Measurements from ENCODE around the gene DDX1. TPM values are rescaled to one million over a fixed set of nuclear protein-coding genes. Genes with fewer than 3 reads are reported as not detected.

The DDX1 gene
- total and polyA plus RNA-seq, 11 donors, result 97.7 to 193 (median 136) TPM

- DNase-seq, result peak; percentile 76 to 87 (median 82)
- no peaks in the 10 kb centered on the region for H3K9me3 ChIP-seq
- H3K27ac ChIP-seq, result no peak overlapping the region
- ATAC-seq, result peak in 3 of 4 donors; percentile 90 to 94 (median 93)
- 17 to 21% (median 20%) methylated on average over 7 of the region's 7 CpGs for WGBS, 4 donors
- peak; percentile 57 to 83 (median 72) for TF ChIP-seq CTCF (IDR thresholded peaks at IDR 0.05)
- no peak for TF ChIP-seq POLR2A (IDR thresholded peaks at IDR 0.05)
- no peaks in the 10 kb centered on the region for H3K36me3 ChIP-seq
- no peaks in the 10 kb centered on the region for H3K27me3 ChIP-seq
- H3K4me3 ChIP-seq, result no peak overlapping the region
- peaks cover 0 to 4% (median 0%) of the 10 kb centered on the region in 12 donors for H3K4me1 ChIP-seq
- intact Hi-C loops (cut with DNase I), result loop anchor here in 2 of 10 donors (5.0 to 10.0 kb wide), 2 partner anchors 940 to 942 kb away; partner anchors contain the start of gene LRATD1 (in 1 of the 2)
These were observed 14.5 kb upstream of the DDX1 start for GRCh38 chr2:15577071-15577735.

- TF ChIP-seq POLR2A (IDR thresholded peaks at IDR 0.05) (no peak), CTCF (IDR thresholded peaks at IDR 0.05) (no peak)
- H3K27ac ChIP-seq, result no peak overlapping the region
- H3K27me3 ChIP-seq, result no peaks in the 10 kb centered on the region
- no peaks in the 10 kb centered on the region for H3K9me3 ChIP-seq
- WGBS, 4 donors, result 17 to 48% (median 41%) methylated on average over 1 of the region's 1 CpG
- intact Hi-C loops (cut with DNase I), result loop anchor here in 2 of 10 donors (5.0 to 10.0 kb wide), 3 partner anchors 942 to 1155 kb away; partner anchors contain the start of gene LRATD1 (in 1 of the 2)
- H3K4me3 ChIP-seq, result no peak overlapping the region
- ATAC-seq (no peak), DNase-seq (no peak)
- H3K36me3 ChIP-seq, result no peaks in the 10 kb centered on the region
- H3K4me1 ChIP-seq, result peaks cover 0 to 4% (median 0%) of the 10 kb centered on the region in 12 donors
These were observed 12.0 kb upstream of the DDX1 start for GRCh38 chr2:15579641-15580040.

GRCh38 chr2:15580451-15580850 is 11.2 kb upstream of the DDX1 start:
- no peak for DNase-seq
- 79 to 92% (median 82%) methylated on average over 2 of the region's 2 CpGs for WGBS, 4 donors
- H3K27me3 ChIP-seq, result no peaks in the 10 kb centered on the region
- no peaks in the 10 kb centered on the region for H3K9me3 ChIP-seq
- H3K36me3 ChIP-seq, result no peaks in the 10 kb centered on the region
- intact Hi-C loops (cut with DNase I), result loop anchor here in 1 of 10 donors (10.0 kb wide), 1 partner anchor 1156 kb away; no protein-coding TSS in a partner anchor
- no peak for TF ChIP-seq POLR2A (IDR thresholded peaks at IDR 0.05)
- TF ChIP-seq CTCF (IDR thresholded peaks at IDR 0.05), result no peak
- H3K4me1 ChIP-seq, result peaks cover 0 to 4% (median 0%) of the 10 kb centered on the region in 12 donors
- no peak overlapping the region for H3K27ac ChIP-seq
- H3K4me3 ChIP-seq, result no peak overlapping the region
- no peak for ATAC-seq

- 84 to 91% (median 86%) methylated on average over 15 of the region's 15 CpGs for WGBS, 4 donors
- H3K27me3 ChIP-seq, result no peaks in the 10 kb centered on the region
- ATAC-seq (no peak), DNase-seq (no peak)
- no peak overlapping the region for H3K27ac ChIP-seq
- no peak overlapping the region for H3K4me3 ChIP-seq
- intact Hi-C loops (cut with DNase I), result loop anchor here in 1 of 10 donors (10.0 kb wide), 1 partner anchor 1158 kb away; no protein-coding TSS in a partner anchor
- no peaks in the 10 kb centered on the region for H3K36me3 ChIP-seq
- no peaks in the 10 kb centered on the region for H3K9me3 ChIP-seq
- peaks cover 0 to 4% (median 0%) of the 10 kb centered on the region in 12 donors for H3K4me1 ChIP-seq
- TF ChIP-seq CTCF (IDR thresholded peaks at IDR 0.05) (no peak), POLR2A (IDR thresholded peaks at IDR 0.05) (no peak)
These were observed 8.8 kb upstream of the DDX1 start for GRCh38 chr2:15582710-15583357.

Data from heart left ventricle (tissue), 16 donors.